Hepatic stellate cell (primary cell): ENCODE data around the gene MAP1S.

Experiments
- DNase-seq: peaks from one replicate; pipeline ENCODE4 v3.0.0; 2011; ENCODE audit warnings: low spot score

Gene MAP1S

DNA sequence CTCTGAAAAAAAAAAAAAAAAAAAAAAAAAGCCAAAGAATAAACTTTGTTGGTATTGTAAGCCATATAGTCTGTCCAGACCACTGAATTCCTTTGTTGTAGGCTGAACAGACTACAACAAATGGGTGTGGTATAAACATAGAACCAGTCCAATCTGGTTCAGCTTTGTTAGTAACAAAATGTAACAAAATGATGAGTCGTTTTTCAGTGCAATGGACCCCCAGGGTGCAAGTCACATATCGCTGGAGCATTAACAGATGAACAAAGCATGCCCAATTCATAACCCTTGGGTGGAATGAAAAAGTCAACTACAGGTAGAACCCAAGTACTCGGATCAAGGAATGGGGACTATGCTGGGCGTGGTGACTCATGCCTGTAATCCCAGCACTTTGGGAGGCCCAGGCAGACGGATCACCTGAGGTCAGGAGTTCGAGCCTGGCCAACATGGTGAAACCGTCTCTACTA lies 18.4 kb downstream of the MAP1S start:
- no peak for DNase-seq

DNA sequence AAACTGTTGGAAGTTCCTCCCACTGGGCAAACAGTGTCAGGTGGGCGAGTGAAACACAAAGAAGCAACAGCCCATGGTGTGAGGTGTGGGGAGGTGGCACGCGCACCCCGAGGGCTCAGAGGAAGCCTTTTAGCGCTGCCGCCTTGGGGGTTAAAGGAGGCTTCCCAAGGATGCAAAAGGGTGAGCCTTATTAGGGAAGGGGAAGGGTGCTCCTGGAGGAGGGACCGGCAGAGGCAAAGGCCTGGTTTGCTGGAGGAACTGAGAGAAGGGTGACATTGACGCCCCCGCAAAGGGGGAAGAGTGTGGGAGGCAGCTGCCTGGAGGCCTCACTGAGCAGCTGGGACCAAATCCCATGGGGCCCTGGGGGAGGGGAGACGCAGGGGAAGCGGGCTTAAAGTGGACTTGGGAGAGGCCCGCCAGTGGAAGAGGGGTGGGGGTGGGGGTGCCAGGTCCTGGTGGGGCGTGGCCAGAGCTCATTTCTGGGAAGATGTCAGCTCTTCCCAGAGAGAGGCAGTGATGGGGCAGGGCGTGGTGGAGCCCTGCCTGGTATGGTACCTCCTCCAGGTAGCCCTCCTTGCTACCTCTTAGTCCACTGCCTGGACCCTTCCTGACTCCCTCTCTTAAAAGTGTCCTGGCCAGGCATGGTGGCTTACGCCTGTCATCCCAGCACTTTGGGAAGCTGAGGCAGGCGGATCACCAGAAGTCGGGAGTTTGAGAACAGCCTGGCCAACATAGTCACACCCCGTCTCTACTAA lies 20.0 kb downstream of the MAP1S start:
- no peak for DNase-seq

DNA sequence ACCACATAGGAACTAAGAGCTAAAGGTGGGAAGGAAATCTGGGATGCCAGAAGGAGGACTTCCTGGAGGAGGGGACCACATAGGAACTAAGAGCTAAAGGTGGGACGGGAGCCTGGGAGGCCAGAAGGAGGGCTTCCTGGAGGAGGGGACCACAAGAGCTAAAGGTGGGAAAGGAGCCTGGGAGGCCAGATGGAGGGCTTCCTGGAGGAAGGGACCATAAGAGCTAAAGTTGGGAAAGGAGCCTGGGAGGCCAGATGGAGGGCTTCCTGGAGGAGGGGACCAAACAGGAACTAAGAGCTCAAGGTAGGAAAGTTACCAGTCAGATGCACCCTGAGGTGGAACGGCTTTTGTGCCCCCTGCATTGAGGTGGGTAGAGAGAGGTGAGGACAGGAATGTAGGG lies 22.2 kb downstream of the MAP1S start:
- DNase-seq, result no peak

DNA sequence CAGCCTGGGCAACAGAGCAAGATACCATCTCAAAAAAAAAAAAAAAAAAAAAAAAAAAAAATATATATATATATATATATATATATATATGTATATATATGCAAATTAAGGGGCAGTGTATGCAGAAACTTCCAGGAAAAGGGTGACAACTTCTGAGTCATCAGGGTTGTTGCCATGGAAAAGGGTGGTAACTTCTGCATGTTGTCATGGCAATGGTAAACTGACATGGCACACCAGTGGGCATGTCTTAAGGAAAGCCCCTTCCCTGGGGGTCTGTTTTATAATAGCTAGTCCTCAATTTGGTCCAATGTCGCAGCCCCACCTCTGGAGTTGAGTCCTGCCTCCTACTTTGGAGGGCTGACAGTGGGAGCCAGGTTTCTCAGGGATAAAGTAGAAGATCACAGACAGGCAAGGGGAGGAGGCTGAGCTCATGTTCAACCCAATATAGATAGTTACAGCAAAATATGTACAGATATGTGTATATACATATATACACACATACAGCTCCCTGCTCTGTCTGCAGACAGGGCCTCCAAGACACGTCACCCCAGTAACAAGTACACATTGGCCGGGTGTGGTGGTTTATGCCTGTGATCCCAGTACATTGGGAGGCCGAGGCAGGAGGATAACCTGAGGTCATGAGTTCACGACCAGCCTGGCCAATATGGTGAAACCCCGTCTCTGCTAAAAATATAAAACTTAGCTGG lies 24.7 kb downstream of the MAP1S start:
- no peak for DNase-seq

DNA sequence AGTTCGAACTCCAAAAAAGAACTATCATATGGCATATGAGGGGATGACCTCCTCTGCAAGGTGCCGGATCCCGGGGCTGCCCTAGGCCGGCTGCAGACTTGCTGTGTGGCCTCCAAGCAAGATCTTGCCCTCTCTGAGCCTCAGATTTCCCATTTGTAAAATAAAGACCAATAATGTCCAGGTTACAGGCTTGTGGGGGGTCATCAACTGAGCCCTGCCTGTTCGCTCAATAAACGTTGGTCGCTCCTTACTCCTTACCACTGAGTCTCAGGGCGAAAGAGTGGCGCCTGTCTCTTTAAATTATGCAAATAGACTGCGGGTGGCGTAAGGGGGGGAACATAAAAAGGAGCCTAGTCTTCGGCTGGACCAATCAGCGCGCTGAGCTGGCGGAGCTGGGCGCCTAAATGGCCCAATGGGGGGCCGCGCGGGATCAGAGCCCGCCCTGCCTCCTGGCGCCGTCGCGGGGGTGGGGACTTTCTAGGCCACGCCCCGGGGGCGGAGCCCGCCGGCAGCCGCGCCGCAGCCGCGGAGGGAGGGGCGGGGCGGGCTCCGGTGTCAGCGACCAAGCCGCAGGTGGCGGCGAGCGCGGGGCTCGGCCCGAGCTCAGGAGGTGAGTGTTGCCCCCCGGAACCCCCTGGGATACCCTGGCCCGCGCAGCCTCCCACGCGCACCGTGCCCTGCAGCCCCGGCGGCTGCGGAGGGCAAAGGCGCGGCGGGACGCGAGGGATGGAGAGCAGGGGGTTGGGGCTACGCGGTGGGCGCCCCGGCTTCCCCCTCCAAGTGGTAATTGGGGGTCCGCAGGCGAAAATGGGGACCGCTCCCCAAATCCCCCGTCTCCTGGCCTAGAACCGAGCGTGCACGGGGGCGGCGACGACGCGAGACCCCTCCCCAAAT lies 28.2 kb downstream of the MAP1S start:
- peak; percentile 99 for DNase-seq

DNA sequence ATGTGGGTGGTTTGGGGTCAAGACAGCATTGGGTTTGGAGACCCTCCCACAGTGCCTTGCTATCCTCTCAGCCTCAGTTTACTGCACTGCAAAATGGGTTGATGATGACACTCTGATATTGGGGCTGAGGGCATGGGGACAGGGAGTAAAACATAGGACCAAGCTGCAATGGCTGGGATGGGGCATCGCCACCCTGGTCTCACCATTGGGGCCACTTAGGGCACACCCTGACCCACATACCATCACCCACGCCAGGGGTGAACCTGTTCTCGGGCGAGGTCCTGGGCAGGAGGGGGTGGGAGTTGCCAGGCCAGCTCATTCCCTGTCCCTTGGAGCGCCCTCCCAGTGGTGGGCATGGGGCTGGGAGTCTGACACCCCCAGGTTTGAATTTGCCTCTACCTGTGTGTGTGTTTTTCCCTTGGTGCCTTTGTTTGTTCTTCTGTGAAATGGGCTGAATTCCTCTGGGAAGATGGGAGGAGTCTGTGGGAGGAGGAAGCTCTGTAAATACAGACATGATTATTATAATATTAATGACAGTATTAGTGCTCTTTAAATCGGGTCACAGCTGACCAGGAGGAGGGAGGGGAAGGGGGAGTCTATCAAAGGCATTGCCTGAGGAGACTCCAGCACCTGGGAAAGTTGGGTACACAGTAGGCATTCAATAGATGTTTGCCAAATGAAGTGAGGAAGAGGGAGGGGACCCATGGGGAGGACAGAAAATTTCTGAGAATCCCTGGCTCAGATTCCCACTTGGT lies 29.8 kb downstream of the MAP1S start:
- no peak for DNase-seq

DNA sequence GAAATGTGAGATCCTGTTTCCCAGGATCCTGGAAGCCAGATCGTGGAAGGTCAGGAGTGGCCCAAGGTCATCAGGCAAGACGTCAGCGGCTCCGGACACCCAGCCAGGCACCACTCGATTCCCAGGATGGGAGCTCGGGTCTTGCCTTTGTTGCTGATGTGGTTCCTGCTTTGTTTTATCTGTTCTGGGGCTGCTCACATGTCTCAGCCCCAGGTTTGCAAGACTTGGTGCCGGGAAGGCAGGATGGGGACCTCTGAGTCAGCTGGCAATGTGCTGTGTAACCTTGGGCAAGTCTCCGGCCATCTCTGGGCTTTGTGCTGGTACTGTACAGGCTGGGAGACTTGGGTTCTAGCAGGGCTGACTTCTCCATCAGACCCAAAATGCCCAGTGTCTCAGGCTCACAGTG lies 30.6 kb downstream of the MAP1S start:
- no peak for DNase-seq

DNA sequence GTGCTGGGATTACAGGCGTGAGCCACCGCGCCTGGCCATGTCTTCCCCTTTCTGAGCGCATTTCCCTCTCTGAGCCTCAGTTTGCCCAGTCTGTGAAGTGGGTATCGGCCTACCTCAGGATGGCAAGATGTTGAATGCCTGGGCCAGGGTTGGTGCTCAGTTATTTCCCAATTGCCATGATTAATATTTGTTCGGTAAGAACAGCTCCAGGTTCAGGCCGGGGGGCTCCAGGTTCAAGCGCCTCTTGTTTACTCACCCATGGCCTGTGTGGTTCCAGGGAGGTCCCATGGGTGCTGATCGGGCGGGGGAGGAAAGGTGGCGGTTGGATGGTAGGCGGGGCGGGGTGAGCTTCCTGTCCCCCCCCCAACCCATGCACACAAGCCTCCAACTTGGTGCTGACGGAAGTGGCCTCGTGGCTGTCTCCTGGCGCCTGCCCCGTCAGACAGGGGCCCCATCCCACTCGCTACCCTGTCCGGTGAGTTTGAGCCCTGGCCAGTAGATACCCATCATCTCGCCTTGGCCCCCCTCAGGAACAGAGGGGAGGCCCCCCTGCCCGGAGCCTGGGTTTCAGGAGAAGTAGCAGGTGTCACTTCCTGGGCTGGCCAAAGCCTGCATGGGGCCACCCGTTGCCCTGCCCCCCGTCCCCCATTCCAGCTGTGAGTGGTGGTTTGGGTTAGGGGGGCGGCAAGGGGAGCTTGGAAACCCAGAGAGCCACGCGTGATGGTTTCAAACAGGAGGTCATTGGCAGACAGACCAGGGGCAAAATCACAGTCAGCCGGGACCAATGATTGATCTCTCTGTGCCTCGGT lies 32.0 kb downstream of the MAP1S start, which contains the start of gene FCHO1:
FCHO1 (plus strand) TSS at position 375 of the 809 bp plus-strand sequence. CDS start 3,688 bp downstream, outside the sequence.
- no peak for DNase-seq

DNA sequence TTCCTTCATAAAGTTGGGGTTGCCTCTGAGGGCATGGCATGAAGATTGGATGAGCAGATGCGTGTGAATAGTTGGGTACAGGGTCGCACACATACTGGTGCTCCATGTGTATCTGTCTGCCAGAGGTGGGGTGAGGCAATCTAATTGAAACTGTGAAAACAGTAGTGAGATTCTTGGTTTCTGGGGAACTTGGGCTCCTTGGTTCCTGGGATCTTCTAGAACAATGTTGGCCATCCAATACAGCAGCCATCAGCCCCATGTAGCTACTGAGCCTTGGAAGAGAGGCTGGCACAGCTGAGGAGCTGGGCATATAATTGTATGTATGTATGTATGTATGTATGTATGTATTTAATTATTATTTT lies 32.6 kb downstream of the MAP1S start:
- no peak for DNase-seq

DNA sequence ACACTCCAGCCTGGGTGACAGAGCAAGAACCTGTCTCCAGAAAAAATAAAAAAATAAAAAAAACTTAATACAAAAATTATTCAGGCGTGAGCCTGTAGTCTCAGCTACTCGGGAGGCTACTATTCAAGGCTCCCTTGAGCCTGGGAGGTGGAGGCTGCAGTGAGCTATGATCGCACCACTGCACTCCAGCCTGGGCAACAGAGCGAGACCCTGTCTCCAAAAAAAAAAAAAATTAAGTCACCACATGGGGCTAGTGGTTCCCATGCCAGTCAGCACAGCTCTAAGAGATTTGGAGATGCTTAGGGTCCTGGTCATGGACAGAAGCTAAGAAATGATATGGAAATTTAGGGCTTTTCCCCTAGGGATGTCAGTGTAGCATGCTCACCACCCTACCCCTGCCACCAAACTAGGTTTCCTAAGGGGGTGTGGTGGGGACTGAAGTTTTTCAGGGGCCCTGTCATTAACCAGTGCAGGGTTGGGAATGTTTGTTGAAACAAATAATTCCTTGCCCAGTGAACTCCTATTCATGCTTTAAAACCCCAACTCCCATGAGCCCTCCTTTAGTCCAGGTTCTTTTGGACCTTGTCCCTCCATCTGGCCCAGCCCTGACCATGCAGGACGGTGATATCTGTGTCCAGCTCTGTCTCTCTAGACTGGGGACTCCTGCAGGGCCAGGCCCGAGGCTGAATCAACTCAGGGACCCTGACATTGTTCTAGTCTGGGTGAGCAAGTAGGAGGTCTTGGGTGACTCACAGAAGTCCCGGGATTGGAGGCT lies 33.8 kb downstream of the MAP1S start:
- no peak for DNase-seq

DNA sequence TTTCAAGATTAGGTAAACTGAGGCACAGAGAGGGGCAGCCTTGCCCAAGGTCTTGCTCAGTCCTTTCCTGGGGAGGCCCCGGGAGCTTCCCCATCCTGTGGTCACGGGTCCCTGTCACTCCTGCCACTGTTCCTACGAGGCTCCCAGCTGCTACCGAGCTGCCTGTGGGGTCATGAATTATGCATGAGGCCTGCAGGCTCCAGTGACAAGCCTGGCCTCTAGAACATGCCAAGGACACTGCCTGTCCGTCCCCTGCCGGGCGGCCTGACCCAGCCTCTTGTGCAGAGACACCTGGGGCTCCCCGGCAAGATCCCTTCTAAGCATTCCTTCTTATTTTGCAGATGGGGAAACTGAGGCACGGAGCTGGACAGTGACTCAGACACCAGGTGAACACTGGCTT lies 34.7 kb downstream of the MAP1S start:
- DNase-seq, result no peak

DNA sequence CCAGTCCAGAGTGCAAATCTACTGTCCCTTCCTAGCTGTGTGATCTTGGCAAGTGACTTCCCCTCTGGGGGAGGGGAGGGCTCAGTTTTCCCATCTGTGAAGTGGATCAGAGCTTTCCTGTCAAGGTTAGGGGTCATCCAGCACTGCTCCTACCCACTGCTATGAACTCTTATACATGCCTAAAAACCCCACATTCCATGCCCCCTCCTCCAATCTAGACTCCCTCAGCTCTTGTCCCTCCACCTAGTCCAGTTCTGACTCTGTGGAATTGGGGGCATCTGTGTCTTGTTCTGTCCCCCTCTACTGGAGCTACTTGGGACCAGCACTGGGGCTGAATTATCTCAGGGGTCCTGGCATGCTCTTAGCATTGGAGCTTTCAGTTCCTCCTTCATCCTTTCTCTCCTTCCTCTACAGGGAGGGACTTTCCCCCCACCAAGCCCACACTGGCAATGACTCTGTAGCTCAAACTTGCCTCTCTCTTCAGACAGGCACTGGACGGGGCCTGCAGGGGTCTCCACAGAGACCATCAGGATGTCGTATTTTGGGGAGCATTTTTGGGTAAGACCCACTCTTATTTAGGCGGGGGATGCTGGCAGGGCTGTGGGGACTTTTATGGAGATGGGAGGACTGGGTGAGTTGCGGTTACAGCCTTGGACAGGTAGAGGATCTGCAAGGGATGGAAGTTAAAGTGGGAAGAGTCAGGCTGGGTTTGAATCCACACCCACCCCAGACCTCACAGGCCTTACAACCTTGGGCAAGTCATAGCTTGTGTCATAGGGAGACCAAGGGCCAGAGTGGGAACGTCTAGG lies 35.6 kb downstream of the MAP1S start:
- DNase-seq, result no peak

DNA sequence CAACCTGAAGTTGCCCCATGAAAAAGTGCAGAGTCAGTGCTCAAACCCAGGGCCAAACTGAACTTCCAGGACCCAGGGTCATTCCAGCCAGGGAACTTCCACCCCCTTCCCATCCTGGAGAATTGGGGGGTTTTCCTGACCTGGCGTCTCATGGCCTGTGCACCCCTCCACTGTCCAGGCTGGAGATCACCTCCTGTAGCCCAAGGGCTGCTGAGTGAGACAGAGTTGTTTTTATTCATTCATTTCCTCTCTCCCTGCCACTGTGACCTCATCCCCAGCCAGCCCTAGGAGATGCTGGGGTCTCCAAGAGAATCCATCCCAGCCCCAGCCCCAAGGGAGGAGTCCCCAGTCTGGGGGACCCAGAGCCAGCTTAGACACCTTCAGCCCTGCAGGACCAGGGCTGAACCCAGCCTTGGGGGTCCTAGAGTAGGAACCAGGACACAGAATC lies 36.2 kb downstream of the MAP1S start:
- no peak for DNase-seq

DNA sequence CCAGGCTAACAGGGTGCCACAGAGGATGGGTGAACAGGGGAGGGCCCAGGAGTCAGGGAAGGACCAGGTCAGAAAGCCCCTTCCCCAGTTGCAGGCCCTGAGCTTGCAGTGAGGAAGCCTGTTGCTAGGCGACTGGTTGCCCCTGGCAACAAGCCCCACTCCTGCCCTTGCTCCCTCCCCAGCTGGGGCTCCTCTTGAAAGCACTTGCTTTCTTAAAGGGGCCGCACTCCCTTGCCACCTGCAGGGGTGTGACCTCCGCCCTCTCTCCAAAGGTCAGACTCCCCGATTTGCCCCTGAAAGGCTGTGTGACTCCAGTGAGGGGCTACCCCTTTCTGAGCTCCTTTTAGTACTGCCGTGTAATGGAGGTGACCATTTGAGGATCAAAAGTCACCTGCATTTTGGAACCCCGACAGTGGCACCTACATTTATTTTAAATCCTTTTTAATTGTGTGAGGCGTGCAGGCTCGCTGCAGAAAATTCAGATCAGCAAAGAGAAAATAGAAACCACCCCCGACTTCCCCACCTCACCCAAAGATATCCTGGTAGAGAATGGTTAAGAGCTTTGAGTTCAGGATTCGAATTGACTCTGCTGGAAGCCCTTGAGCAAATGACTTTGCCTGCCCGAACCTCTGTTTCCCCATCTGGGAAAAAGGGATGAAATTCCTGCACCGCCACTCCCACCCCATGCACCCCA lies 36.8 kb downstream of the MAP1S start:
- no peak for DNase-seq

DNA sequence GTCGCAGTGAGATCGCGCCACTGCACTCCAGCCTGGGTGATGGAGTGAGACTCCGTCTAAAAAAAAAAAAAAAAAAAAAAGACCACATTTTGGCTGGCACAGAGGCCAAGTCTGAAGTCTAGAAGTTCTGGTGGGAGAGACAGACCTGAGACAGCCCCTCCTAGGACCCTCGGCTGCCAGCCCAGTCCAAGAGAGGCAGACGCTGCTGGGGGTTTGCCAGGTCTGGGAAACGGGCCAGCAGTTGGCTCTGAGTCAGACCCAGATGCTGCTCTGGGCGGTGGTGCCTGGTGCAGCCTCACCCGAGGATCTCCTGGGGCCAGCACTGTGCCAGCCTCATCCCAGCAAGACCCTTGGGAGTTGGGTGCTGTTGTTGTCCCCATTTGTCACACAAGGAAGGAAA lies 37.8 kb downstream of the MAP1S start:
- no peak for DNase-seq

DNA sequence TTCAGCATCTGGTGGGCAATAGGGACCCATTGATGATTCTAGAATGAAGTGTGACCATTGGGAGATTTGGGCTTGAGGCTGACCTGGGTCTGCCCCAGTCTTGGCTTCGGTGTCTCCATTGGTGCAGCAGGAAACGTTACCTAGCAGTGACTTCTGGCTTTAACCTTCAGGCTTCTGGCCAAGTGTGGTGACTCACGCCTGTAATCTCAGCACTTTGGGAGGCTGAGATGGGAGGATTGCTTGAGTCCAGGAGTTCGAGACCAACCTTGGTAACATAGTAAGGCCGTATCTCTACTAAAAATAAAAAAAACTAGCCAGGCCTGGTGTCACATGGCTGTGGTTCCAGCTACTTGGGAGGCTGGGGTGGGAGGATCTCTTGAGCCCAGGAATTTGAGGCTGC lies 39.2 kb downstream of the MAP1S start:
- DNase-seq, result no peak

DNA sequence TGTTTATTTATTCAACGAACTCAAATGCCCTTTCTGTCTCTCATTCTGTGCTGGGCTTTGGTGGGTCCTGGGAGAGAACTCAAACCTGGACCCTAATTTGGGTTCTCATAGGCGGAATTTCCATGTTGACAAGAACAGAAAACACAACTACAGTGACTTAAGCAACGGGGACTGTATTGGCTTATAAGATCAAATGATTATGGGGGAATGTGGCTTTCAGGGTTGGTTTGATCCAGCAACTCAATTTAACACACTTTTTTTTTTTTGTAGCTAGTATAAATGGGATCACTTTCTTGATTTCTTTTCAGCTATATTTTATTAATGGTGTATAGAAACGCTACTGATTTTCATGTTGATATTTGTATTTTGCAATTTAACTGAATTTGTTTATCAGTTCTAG lies 41.9 kb downstream of the MAP1S start:
- no peak for DNase-seq

DNA sequence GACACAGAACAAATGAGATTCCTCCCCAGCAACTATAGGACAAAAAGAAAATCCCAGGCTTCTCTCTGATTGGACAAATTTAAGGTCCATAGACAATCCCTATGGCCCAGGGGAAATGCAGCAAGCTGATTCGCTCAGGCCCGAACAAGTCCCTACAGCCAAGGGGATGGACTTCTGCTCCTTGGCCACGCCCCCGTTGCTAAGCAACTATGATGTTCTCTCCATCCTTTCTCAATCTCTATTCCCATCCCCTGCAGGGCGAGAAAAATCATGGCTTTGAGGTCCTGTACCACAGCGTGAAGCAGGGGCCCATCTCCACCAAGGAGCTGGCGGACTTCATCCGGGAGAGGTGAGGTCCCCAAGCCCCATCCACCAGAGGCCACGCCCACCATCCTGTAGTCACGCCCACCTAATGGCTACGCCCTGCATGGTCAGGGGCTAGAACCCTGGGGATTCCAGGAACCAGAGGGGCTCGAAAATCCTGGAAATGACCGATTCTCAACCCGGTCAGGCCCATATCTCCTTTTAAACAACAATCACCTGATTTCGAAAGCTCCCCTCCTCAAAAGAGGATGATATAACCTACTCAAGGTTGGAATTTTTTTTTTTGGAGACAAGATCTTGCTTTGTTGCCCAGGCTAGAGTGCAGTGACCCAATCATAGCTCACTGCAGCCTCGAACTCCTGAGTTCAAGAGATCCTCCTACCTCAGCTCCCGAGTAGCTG lies 43.4 kb downstream of the MAP1S start:
- peak; percentile 67 for DNase-seq
